AG04450 (cell line): ENCODE data around the gene PPP1R3F. TPM values are rescaled to one million over a fixed set of nuclear protein-coding genes. Genes with fewer than 3 reads are reported as not detected.

Source experiments
- CTCF ChIA-PET: fragments of 300-600, 350-600 bp; formaldehyde crosslinking; extraction: SDS; loops from one replicate; lab custom pipeline; 2022; ENCODE audit warnings: antibody characterized with exemption, inconsistent platforms; lab: Charles Lee
- POLR2A ChIA-PET: fragments of 350-600 bp; formaldehyde crosslinking; extraction: SDS; loops from one replicate; lab custom pipeline; 2021; ENCODE audit warnings: antibody characterized with exemption, inconsistent platforms; lab: Yijun Ruan, JAX
- DNase-seq: peaks from one replicate; pipeline ENCODE4 v3.0.0-alpha.2; 2011; ENCODE audit warnings: low read depth, low spot score
- H3K27ac ChIP-seq: one replicate; pipeline ENCODE4 v1.5.1; 2012; ENCODE audit warnings: low read depth, low read length, control low read depth
- H3K27me3 ChIP-seq: one replicate; pipeline ENCODE4 v1.6.0; 2012; ENCODE audit warnings: low read length; ENCODE audit not compliant: control insufficient read depth, insufficient read depth
- H3K4me3 ChIP-seq: 2 replicates; pipeline ENCODE4 v1.5.1; 2011; ENCODE audit warnings: mild to moderate bottlenecking, low read depth, low read length, control low read depth
- H3K9me3 ChIP-seq: 2 replicates; pipeline ENCODE4 v1.5.1; 2012; ENCODE audit warnings: low read length; ENCODE audit not compliant: control insufficient read depth, insufficient read depth
- polyA plus RNA-seq: library from polyadenylated mRNA; depleted of rRNA; stranded (reverse); fragments of >200 nt; gene quantifications from 2 replicates; pipeline ENCODE4 v1.2.3, GENCODE V29; 2011
- TF ChIP-seq, protein P1 (sequence below): IDR thresholded peaks from 2 replicates; pipeline ENCODE4 v1.5.1; 2011; ENCODE audit warnings: low read depth, low read length, control low read depth, inconsistent platforms

PPP1R3F gene
- polyA plus RNA-seq, 1 experiment: 1.1 TPM

DNA sequence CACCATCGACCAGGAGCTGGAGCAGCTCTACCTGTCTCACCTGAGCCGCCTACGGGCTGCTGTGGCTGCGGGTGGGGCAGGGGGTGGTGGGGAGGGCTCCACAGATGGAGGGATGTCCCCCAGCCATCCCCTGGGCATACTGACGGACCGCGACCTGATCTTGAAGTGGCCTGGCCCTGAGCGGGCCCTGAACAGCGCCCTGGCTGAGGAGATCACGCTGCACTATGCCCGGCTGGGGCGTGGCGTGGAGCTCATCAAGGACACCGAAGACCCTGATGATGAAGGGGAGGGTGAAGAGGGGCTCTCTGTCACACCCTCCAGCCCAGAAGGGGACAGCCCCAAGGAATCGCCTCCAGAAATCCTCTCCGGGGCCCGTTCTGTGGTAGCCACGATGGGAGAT, 16.5 kb downstream of the PPP1R3F start:
- CTCF ChIA-PET: no interaction called here
- Histone ChIP-seq H3K27me3 (no peaks in the 10 kb centered on the region), H3K4me3 (no peak overlapping the region), H3K27ac (no peak overlapping the region), H3K9me3 (no peaks in the 10 kb centered on the region)
- POLR2A ChIA-PET: no interaction called here
- no peak for DNase-seq
- TF ChIP-seq, protein P1, sequence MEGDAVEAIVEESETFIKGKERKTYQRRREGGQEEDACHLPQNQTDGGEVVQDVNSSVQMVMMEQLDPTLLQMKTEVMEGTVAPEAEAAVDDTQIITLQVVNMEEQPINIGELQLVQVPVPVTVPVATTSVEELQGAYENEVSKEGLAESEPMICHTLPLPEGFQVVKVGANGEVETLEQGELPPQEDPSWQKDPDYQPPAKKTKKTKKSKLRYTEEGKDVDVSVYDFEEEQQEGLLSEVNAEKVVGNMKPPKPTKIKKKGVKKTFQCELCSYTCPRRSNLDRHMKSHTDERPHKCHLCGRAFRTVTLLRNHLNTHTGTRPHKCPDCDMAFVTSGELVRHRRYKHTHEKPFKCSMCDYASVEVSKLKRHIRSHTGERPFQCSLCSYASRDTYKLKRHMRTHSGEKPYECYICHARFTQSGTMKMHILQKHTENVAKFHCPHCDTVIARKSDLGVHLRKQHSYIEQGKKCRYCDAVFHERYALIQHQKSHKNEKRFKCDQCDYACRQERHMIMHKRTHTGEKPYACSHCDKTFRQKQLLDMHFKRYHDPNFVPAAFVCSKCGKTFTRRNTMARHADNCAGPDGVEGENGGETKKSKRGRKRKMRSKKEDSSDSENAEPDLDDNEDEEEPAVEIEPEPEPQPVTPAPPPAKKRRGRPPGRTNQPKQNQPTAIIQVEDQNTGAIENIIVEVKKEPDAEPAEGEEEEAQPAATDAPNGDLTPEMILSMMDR: no peak

DNA sequence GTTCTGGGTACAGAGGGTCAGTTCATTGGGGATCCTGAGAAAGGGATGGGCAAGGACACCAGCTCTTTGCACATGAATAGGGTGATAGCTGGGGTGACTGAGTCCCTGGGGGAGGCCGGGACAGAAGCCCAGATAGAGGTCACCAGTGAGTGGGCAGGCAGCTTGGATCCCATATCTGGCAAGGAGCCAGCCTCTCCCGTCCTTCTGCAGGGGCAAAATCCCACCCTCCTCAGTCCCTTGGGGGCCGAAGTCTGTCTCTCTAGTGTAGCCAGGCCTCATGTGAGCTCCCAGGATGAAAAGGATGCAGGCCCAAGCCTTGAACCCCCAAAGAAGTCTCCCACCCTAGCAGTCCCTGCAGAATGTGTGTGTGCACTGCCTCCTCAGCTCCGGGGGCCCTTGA, 17.0 kb downstream of the PPP1R3F start:
- no peak for DNase-seq
- ChIA-PET CTCF (no interaction called here), POLR2A (no interaction called here)
- Histone ChIP-seq H3K9me3 (no peaks in the 10 kb centered on the region), H3K27ac (no peak overlapping the region), H3K4me3 (no peak overlapping the region), H3K27me3 (no peaks in the 10 kb centered on the region)
- TF ChIP-seq, protein P1: no peak

DNA sequence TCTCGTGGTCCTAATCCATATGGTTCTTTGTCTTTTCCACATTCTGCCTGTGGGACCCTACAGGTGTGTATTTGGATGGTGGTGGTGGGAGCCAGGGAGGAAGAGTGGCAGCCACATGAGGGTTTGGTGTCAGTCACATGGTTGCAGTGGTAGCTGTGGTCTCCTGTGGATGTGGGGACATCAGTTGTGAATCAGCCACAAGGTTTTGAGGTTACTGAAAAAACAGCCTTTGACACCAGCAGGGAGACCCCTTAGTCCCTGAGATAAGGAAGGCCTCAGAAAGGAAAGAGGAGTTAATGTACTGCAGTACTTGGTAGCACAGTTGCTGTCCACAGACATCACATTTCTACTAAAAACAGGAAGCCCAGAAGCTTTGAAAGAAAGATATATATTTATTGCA, 18.1 kb downstream of the PPP1R3F start:
- TF ChIP-seq, protein P1: no peak
- no peak for DNase-seq
- POLR2A ChIA-PET: no interaction called here
- CTCF ChIA-PET: no interaction called here
- H3K4me3 ChIP-seq: no peak overlapping the region
- no peaks in the 10 kb centered on the region for H3K27me3 ChIP-seq
- H3K9me3 ChIP-seq: no peaks in the 10 kb centered on the region
- no peak overlapping the region for H3K27ac ChIP-seq

DNA sequence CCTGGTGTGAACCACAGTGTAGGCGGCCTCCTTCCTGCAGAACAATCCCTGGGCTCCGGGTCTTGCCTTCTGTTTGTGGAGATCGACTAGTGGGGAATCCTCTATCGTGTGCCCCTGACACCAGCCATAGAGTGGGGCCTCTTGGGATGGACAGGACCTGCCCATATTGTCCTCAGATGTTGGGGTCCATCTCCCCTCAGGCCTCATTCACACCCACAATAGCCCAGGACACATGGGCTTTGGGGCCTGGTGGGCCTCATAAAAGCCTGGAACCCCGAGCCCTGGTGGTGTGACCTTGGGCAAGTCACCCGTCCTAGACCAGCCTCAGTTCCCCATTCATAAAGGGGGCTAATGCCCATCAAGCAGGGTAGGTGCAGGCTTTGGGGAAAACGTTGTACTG, 20.6 kb downstream of the PPP1R3F start:
- H3K27me3 ChIP-seq: no peaks in the 10 kb centered on the region

DNA sequence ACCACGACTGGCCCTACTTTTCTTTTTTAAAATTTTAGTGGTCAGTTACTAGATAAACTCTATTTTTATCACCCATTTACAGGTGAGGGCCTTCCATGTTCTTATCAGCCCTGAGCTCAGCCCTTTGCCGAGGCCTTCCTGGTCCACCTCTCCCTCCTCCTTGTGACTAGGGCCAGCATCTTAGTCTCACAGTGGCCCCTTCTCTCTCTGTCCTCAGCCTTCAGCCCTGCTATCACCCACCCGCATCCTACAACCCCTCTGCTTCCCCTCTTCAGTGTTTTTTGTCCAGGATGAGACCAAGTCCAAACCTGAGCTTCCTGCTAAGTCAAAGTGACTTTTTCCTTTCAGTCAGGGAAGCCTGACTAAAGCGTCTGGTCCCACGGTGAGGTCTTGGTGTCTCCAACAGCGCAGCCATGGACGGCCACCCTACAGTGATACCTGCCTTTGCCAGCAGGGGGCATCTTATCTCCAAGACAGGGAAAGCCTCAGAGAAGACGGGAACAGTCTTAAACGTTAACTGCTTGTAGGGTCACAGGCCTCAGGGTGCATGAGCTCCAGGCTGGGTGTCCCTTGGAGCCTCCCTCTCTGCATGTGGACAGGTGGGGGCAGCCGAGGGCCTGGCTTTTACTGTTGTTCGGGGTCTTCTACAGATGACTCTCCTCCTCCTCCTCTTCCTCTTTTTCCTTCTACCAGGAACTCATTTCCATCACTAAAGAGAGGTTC, 22.2 kb downstream of the PPP1R3F start:
- DNase-seq: peak; percentile 10
- no peaks in the 10 kb centered on the region for H3K9me3 ChIP-seq
- CTCF ChIA-PET: interaction anchor here (0.6 to 2.1 kb wide), 8 partner anchors 8 to 914 kb away, joined by 3 to 5 read pairs (median 4); partner anchors contain the start of genes CCNB3 and USP27X
- TF ChIP-seq, protein P1: peak; percentile 55
- no peaks in the 10 kb centered on the region for H3K27me3 ChIP-seq
- POLR2A ChIA-PET: no interaction called here
- no peak overlapping the region for H3K4me3 ChIP-seq
- no peak overlapping the region for H3K27ac ChIP-seq

More for the DNA sequence above, 20.6 kb downstream of the PPP1R3F start:
- CTCF ChIA-PET: no interaction called here
- H3K9me3 ChIP-seq: no peaks in the 10 kb centered on the region
- no peak overlapping the region for H3K27ac ChIP-seq
- TF ChIP-seq, protein P1: no peak
- POLR2A ChIA-PET: no interaction called here
- no peak overlapping the region for H3K4me3 ChIP-seq
- no peak for DNase-seq
